HepG2 (cell line): Measurements from ENCODE around the gene ARGLU1. TPM values are rescaled to one million over a fixed set of nuclear protein-coding genes. Genes with fewer than 3 reads are reported as not detected.

Source experiments
- JDP2 ChIP-seq: sonication (generic); formaldehyde crosslinking; IDR thresholded peaks from 2 replicates; pipeline ENCODE4 v1.8.1; 2022; ENCODE audit warnings: missing genetic modification reagents, borderline replicate concordance
- RBAK ChIP-seq: sonication (generic); formaldehyde crosslinking; IDR thresholded peaks from 2 replicates; pipeline ENCODE4 v1.5.1; 2020; ENCODE audit warnings: mild to moderate bottlenecking, missing genetic modification reagents
- REXO4 ChIP-seq: sonication (generic); formaldehyde crosslinking; IDR thresholded peaks from 2 replicates; pipeline ENCODE4 v1.8.0; 2022; ENCODE audit warnings: missing genetic modification reagents, mild to moderate bottlenecking, borderline replicate concordance
- ZNF207 ChIP-seq: fragments of 450-650 bp; IDR thresholded peaks from 2 replicates; pipeline ENCODE4 v1.6.1; 2016; ENCODE audit warnings: antibody characterized with exemption, borderline replicate concordance
- ZSCAN21 ChIP-seq: sonication (generic); formaldehyde crosslinking; IDR thresholded peaks from 2 replicates; pipeline ENCODE4 v1.8.0; 2022; ENCODE audit warnings: mild to moderate bottlenecking, missing genetic modification reagents, moderate library complexity, borderline replicate concordance
- polyA plus RNA-seq, 8 experiments: library from polyadenylated mRNA; depleted of rRNA in 3 of 8; stranded (reverse) in 7 of 8; unstranded in 1 of 8; fragments of >200 nt; fragmentation: Illumina TruSeq in 4 of 8; extraction: Trizol in 4 of 8; gene quantifications; 2 replicates each; pipeline versions ENCODE4 v1.2.1 to v1.2.3, GENCODE V29; 2011 to 2016; ENCODE audit warnings: low read depth in 4 of 8, missing spikeins in 1 of 8, mixed read lengths in 1 of 8; ENCODE audit not compliant: insufficient read depth in 1 of 8
- total RNA-seq, 5 experiments: library from RNA; depleted of rRNA; stranded (reverse); fragments of >200 nt; fragmentation: Illumina TruSeq; extraction: Trizol; gene quantifications; 2 replicates each; pipeline ENCODE4 v1.2.3, GENCODE V29; 2016; ENCODE audit warnings: low read depth in 1 of 5
- TF ChIP-seq, protein P1 (sequence below): sonication (generic); formaldehyde crosslinking; IDR thresholded peaks from 2 replicates; pipeline ENCODE4 v1.4.0; 2020; ENCODE audit warnings: mild to moderate bottlenecking, missing genetic modification reagents
- TF ChIP-seq, protein P2 (sequence below): sonication (generic); formaldehyde crosslinking; IDR thresholded peaks from 2 replicates; pipeline ENCODE4 v1.5.0; 2020; ENCODE audit warnings: mild to moderate bottlenecking, missing genetic modification reagents, moderate library complexity
- TF ChIP-seq, protein P3 (sequence below), 2 experiments: fragments of 450-650 bp in 1 of 2; sonication (generic) in 1 of 2; formaldehyde crosslinking in 1 of 2; IDR thresholded peaks; 2 replicates each; pipeline versions ENCODE4 v1.6.1 to v1.8.0; 2016 to 2022; ENCODE audit warnings: antibody characterized with exemption in 1 of 2, mild to moderate bottlenecking in 1 of 2, missing genetic modification reagents in 1 of 2

The ARGLU1 gene
- total and polyA plus RNA-seq, 2 of the 13 experiments (the other 11 are each of a cell fraction or from before 2014, with no cell fraction given), result 47.1 to 70.6 TPM

DNA sequence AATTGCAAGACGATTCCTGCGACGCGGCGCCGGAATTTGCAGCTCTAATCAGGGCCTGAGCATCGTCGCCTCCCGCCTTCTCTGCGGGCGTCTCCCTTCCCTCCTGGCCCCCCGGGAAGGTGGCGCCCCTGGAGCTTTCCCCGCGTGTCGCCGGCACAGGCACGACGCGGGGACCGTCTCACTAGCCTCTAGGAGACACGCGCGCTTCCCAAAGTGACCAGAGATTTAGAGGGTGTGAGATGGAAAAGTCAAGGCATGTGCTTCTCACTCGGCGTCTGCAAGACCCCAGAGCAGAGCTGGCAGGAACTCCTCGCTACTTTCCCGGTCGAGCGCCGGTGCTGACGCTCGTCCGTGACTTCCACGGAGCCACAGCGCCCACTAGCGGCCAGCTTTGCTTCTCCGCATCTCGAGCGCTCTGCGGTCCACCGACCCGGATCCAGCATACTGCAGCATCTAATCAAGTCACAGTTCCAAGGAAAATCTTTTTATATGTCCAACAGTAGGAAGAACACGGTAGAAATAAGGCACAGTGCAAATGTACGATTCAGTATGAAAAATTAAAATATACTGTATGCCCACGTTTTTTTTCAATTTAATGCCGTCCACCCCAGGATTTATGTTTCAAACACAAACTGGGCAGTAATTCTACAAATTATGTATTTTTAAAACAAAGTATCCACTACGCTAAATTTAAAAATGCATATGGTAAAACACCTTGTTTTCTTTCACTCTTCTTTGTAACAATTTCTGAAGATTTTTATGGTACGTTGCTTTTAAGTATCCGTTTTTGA is 31.5 kb downstream of the ARGLU1 start (continued):
- TF ChIP-seq, protein P1, sequence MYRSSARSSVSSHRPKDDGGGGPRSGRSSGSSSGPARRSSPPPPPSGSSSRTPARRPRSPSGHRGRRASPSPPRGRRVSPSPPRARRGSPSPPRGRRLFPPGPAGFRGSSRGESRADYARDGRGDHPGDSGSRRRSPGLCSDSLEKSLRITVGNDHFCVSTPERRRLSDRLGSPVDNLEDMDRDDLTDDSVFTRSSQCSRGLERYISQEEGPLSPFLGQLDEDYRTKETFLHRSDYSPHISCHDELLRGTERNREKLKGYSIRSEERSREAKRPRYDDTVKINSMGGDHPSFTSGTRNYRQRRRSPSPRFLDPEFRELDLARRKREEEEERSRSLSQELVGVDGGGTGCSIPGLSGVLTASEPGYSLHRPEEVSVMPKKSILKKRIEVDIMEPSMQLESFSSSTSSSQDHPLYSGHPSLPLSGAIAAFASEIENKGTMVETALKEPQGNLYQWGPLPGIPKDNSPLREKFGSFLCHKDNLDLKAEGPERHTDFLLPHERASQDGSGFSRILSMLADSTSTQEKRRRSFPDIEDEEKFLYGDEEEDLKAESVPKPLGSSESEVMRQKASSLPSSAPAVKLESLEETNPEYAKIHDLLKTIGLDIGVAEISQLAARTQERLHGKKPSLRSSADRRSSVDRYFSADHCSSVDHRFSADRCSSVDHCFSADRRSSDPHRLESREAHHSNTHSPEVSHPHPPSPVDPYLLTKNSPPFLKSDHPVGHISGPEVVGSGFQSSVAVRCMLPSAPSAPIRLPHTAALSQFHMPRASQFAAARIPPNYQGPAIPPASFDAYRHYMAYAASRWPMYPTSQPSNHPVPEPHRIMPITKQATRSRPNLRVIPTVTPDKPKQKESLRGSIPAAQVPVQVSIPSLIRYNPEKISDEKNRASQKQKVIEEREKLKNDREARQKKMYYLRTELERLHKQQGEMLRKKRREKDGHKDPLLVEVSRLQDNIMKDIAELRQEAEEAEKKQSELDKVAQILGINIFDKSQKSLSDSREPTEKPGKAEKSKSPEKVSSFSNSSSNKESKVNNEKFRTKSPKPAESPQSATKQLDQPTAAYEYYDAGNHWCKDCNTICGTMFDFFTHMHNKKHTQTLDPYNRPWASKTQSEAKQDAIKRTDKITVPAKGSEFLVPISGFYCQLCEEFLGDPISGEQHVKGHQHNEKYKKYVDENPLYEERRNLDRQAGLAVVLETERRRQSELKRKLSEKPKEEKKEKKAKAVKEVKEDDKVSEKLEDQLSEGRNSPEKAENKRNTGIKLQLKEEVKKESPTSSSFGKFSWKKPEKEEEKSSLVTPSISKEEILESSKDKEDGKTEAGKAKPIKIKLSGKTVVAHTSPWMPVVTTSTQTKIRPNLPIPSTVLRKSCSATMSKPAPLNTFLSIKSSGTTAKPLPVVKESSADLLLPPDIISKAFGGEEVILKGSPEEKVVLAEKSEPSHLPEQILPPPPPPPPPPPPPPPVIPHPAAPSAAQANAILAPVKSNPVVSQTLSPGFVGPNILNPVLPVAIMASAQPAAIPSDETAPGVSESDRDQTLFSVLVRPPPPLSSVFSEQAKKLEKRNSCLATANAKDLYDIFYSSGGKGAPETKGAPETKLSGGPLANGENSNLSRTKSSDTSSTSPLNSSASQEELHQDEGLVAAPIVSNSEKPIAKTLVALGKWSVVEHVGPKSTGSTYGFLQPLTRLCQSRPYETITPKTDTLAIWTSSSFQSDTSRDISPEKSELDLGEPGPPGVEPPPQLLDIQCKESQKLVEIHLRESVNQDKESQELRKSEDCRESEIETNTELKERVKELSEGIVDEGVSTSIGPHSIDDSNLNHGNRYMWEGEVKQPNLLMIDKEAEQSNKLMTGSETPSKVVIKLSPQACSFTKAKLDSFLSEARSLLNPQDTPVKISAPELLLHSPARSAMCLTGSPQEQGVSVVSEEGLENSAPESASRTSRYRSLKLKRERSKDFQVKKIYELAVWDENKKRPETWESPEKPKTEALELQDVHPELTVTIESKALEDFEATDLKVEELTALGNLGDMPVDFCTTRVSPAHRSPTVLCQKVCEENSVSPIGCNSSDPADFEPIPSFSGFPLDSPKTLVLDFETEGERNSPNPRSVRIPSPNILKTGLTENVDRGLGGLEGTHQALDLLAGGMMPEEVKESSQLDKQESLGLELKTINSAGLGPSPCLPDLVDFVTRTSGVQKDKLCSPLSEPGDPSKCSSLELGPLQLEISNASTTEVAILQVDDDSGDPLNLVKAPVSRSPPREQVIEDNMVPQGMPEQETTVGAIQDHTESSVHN (CRISPR knock-in tag), result no peak
- TF ChIP-seq ZSCAN21 (CRISPR knock-in tag), result no peak
- TF ChIP-seq RBAK (CRISPR knock-in tag), result no peak
- TF ChIP-seq ZNF207, result no peak
- no peak for TF ChIP-seq JDP2 (CRISPR knock-in tag)
- no peak for TF ChIP-seq REXO4
- TF ChIP-seq, protein P2, sequence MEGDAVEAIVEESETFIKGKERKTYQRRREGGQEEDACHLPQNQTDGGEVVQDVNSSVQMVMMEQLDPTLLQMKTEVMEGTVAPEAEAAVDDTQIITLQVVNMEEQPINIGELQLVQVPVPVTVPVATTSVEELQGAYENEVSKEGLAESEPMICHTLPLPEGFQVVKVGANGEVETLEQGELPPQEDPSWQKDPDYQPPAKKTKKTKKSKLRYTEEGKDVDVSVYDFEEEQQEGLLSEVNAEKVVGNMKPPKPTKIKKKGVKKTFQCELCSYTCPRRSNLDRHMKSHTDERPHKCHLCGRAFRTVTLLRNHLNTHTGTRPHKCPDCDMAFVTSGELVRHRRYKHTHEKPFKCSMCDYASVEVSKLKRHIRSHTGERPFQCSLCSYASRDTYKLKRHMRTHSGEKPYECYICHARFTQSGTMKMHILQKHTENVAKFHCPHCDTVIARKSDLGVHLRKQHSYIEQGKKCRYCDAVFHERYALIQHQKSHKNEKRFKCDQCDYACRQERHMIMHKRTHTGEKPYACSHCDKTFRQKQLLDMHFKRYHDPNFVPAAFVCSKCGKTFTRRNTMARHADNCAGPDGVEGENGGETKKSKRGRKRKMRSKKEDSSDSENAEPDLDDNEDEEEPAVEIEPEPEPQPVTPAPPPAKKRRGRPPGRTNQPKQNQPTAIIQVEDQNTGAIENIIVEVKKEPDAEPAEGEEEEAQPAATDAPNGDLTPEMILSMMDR (CRISPR knock-in tag), result peak; percentile 95
- TF ChIP-seq, protein P3, sequence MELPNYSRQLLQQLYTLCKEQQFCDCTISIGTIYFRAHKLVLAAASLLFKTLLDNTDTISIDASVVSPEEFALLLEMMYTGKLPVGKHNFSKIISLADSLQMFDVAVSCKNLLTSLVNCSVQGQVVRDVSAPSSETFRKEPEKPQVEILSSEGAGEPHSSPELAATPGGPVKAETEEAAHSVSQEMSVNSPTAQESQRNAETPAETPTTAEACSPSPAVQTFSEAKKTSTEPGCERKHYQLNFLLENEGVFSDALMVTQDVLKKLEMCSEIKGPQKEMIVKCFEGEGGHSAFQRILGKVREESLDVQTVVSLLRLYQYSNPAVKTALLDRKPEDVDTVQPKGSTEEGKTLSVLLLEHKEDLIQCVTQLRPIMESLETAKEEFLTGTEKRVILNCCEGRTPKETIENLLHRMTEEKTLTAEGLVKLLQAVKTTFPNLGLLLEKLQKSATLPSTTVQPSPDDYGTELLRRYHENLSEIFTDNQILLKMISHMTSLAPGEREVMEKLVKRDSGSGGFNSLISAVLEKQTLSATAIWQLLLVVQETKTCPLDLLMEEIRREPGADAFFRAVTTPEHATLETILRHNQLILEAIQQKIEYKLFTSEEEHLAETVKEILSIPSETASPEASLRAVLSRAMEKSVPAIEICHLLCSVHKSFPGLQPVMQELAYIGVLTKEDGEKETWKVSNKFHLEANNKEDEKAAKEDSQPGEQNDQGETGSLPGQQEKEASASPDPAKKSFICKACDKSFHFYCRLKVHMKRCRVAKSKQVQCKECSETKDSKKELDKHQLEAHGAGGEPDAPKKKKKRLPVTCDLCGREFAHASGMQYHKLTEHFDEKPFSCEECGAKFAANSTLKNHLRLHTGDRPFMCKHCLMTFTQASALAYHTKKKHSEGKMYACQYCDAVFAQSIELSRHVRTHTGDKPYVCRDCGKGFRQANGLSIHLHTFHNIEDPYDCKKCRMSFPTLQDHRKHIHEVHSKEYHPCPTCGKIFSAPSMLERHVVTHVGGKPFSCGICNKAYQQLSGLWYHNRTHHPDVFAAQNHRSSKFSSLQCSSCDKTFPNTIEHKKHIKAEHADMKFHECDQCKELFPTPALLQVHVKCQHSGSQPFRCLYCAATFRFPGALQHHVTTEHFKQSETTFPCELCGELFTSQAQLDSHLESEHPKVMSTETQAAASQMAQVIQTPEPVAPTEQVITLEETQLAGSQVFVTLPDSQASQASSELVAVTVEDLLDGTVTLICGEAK (IDR thresholded peaks at IDR 0.05), result no peak
- TF ChIP-seq, protein P3 (CRISPR knock-in tag; IDR thresholded peaks at IDR 0.05), result no peak
